HFFc6 (cell line): ENCODE data around the gene PALLD. TPM values are rescaled to one million over a fixed set of nuclear protein-coding genes. Genes with fewer than 3 reads are reported as not detected.

Source experiments
- DNase-seq: peaks from one replicate; pipeline ENCODE4 v3.0.0-alpha.2; 2018
- H3K27ac Mint-ChIP-seq: 2 replicates; pipeline ENCODE4 v1.8.0; 2020; ENCODE audit warnings: mild to moderate bottlenecking, mixed read lengths
- H3K27me3 Mint-ChIP-seq: 2 replicates; pipeline ENCODE4 v1.8.0; 2021; ENCODE audit warnings: mild to moderate bottlenecking, moderate library complexity, mixed read lengths; ENCODE audit not compliant: insufficient read depth
- H3K36me3 Mint-ChIP-seq: 2 replicates; pipeline ENCODE4 v1.8.0; 2021; ENCODE audit warnings: low read depth, mixed read lengths
- H3K4me1 Mint-ChIP-seq: 2 replicates; pipeline ENCODE4 v1.8.0; 2020; ENCODE audit warnings: low read depth, mixed read lengths
- H3K4me3 Mint-ChIP-seq: 2 replicates; pipeline ENCODE4 v1.8.0; 2020; ENCODE audit warnings: mild to moderate bottlenecking, moderate library complexity, mixed read lengths
- H3K9me3 Mint-ChIP-seq: 2 replicates; pipeline ENCODE4 v1.8.0; 2020; ENCODE audit warnings: mild to moderate bottlenecking, mixed read lengths
- total RNA-seq, 6 experiments: library from RNA; stranded (reverse); fragmentation: NEBNext Ultra II Directional; extraction: Animal tissue kit (Norgen Biotek cat#: 25700); gene quantifications; 2 replicates in 1 of 6; 3 replicates in 5 of 6; pipeline ENCODE4 v1.2.3, GENCODE V29; 2021
- TF ChIP-seq, protein P1 (sequence below): fragments of 200-600 bp; sonication (generic); IDR thresholded peaks from 2 replicates; pipeline ENCODE4 v1.5.0; 2021; ENCODE audit warnings: antibody characterized with exemption, mild to moderate bottlenecking

PALLD gene
- total RNA-seq, 6 experiments from 2014 or later, result 72.6 to 163 (median 149) TPM

DNA sequence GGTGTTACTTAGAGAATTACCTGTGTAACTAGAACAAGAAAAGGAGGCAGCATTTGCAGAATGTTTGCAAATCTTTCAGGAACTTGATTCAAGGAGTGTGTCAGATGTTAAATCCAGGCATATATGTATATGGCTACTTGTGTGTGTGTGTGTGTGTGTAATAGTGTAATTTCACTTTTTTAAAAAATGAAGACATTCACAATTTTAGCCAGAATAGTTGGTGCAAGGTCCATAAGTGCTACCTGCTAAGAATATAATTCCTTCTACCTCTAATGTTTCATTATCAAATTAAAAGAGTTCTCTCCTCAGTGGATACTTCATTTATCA lies 158.0 kb downstream of the PALLD start:
- TF ChIP-seq, protein P1, sequence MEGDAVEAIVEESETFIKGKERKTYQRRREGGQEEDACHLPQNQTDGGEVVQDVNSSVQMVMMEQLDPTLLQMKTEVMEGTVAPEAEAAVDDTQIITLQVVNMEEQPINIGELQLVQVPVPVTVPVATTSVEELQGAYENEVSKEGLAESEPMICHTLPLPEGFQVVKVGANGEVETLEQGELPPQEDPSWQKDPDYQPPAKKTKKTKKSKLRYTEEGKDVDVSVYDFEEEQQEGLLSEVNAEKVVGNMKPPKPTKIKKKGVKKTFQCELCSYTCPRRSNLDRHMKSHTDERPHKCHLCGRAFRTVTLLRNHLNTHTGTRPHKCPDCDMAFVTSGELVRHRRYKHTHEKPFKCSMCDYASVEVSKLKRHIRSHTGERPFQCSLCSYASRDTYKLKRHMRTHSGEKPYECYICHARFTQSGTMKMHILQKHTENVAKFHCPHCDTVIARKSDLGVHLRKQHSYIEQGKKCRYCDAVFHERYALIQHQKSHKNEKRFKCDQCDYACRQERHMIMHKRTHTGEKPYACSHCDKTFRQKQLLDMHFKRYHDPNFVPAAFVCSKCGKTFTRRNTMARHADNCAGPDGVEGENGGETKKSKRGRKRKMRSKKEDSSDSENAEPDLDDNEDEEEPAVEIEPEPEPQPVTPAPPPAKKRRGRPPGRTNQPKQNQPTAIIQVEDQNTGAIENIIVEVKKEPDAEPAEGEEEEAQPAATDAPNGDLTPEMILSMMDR, result no peak

DNA sequence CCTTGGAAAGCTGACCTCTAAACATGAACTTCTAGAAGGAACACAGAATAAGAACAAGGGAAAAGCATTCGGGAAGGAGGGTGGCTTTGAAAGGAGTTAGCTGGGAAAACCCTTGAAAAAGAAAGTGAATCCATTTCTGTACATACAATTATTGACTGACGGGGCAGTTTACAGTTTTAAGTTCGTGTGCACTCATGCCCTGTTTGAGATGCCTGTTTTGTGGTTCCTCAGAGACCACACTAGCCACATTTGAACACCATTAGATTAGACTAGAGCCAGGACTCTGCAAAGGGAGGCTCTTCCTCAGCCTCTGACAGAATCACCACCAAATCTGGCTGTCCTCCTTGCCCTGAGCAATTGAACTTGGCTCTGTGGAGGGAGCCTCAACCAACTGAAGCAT lies 158.3 kb downstream of the PALLD start:
- H3K4me3 Mint-ChIP-seq, result no peak overlapping the region
- H3K36me3 Mint-ChIP-seq, result no peaks in the 10 kb centered on the region; the same call in 1 of the 2 replicates
- DNase-seq, result no peak
- no peak overlapping the region for H3K27ac Mint-ChIP-seq
- TF ChIP-seq, protein P1, result no peak
- peaks cover 59% of the 10 kb centered on the region for H3K4me1 Mint-ChIP-seq
- H3K9me3 Mint-ChIP-seq, result no peaks in the 10 kb centered on the region
- H3K27me3 Mint-ChIP-seq, result 0 out of 2 replicates have a peak, but pooled peaks cover 2% of the 10 kb centered on the region

More for the DNA sequence above, 158.0 kb downstream of the PALLD start:
- H3K4me1 Mint-ChIP-seq, result peaks cover 59% of the 10 kb centered on the region
- no peak for DNase-seq
- 0 out of 2 replicates have a peak, but pooled peaks cover 2% of the 10 kb centered on the region for H3K27me3 Mint-ChIP-seq
- H3K27ac Mint-ChIP-seq, result no peak overlapping the region
- H3K9me3 Mint-ChIP-seq, result no peaks in the 10 kb centered on the region
- no peaks in the 10 kb centered on the region; the same call in 1 of the 2 replicates for H3K36me3 Mint-ChIP-seq
- no peak overlapping the region for H3K4me3 Mint-ChIP-seq

DNA sequence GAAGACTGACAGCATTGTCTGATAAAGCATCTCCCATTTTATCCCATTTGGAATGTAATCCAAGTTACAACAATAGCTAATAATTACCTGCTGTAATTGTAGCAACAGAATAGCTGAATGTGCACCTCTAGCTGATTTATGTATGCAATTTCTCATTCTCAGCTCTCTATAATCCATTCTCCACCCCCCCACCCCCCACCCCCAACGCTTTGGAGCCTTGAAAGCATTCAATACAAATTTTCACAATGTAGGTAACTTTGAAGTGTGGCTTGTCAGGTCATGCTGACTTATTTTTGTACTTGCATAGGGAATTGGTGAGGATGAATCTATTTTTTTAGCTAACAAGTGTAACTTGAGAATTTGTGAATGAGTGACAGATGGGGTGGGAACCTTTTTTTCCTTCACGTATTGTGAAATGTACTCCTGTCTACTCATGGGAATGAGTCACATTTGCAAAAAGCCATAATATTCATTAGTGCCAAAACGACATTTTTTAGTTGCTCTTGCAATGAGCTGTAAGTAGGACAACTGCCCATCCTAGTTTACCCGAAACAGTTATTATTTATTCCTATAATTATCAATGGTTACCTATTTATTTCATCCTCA lies 159.3 kb downstream of the PALLD start:
- Mint-ChIP-seq H3K4me3 (no peak overlapping the region), H3K27ac (no peak overlapping the region), H3K36me3 (no peaks in the 10 kb centered on the region; the same call in 1 of the 2 replicates), H3K27me3 (peaks cover 2% of the 10 kb centered on the region; the same call in 1 of the 2 replicates), H3K9me3 (no peaks in the 10 kb centered on the region), H3K4me1 (peaks cover 54% of the 10 kb centered on the region)
- peak; percentile 80 for DNase-seq
- TF ChIP-seq, protein P1, result no peak

DNA sequence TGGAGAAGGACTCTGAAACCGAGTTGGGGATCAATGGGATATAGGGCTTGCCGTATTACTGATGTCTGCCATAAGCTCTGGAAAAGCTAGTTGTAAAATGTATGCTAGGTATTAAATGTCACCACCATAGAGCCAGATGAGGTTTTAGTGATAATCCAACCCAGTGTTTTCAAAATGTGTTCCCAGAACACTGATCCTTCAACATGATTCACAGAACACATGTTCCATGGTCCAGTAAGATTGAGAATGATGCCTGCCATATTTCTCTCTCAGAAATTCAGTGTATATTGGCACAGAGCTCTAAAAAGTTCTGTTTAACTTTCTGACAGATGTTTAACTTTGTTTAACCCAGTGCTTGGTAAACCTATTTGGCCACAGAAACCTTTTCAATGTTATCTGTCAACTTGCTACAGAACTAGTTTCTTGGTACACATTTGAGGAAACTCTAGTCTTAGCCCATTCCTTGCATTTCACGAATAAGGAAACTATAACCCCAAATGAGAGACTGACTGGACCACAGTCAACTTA lies 160.2 kb downstream of the PALLD start:
- no peak for DNase-seq
- Mint-ChIP-seq H3K4me3 (no peak overlapping the region), H3K27ac (no peak overlapping the region), H3K27me3 (peaks cover 6% of the 10 kb centered on the region; the same call in 1 of the 2 replicates), H3K36me3 (no peaks in the 10 kb centered on the region; the same call in 1 of the 2 replicates), H3K9me3 (no peaks in the 10 kb centered on the region), H3K4me1 (peaks cover 46% of the 10 kb centered on the region)
- TF ChIP-seq, protein P1, result no peak

DNA sequence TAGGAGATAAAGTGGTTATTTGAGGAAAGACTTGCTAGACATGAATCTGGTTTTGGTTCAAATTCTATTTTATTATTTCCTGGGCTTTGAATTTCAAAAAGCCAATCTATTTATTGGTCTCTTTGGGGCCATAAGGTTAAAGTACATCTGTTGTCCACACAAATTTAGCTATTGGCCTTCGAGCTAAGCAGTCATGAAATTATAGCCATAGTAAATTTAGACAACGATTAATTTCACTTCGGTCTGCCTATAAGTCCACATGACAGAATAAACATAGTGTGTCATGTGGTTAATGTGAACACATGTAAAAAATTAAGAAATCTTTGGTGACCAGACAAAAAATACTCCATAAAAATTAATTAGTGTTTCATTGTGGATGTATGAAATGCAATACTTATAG lies 161.9 kb downstream of the PALLD start:
- peaks cover 50% of the 10 kb centered on the region for H3K4me1 Mint-ChIP-seq
- no peak overlapping the region for H3K27ac Mint-ChIP-seq
- no peak for DNase-seq
- no peak overlapping the region for H3K4me3 Mint-ChIP-seq
- H3K36me3 Mint-ChIP-seq, result no peaks in the 10 kb centered on the region; the same call in 1 of the 2 replicates
- H3K9me3 Mint-ChIP-seq, result no peaks in the 10 kb centered on the region
- TF ChIP-seq, protein P1, result no peak
- peaks cover 6% of the 10 kb centered on the region; the same call in 1 of the 2 replicates for H3K27me3 Mint-ChIP-seq
